Neutrophil (primary cell): ENCODE measurements around the gene RPTOR.

Source experiments
- H3K27ac ChIP-seq: fragments of 200-600 bp; sonication (generic); 2 replicates; pipeline ENCODE4 v1.5.1; 2016; ENCODE audit warnings: mild to moderate bottlenecking, moderate library complexity
- H3K27me3 ChIP-seq: fragments of 200-600 bp; sonication (generic); 2 replicates; pipeline ENCODE4 v1.6.0; 2016; ENCODE audit warnings: mild to moderate bottlenecking
- H3K36me3 ChIP-seq: fragments of 200-600 bp; sonication (generic); 2 replicates; pipeline ENCODE4 v1.5.1; 2017
- H3K4me1 ChIP-seq, 2 experiments: fragments of 200-600 bp in 1 of 2; sonication (generic) in 1 of 2; 1 replicate in 1 of 2; 2 replicates in 1 of 2; pipeline versions ENCODE4 v1.5.1 to v1.6.1; 2013 to 2016; ENCODE audit warnings: low read depth in 1 of 2, low read length in 1 of 2, mild to moderate bottlenecking in 1 of 2, moderate library complexity in 1 of 2; ENCODE audit not compliant: control insufficient read depth in 1 of 2, insufficient read depth in 1 of 2
- H3K4me3 ChIP-seq, 2 experiments: fragments of 200-600 bp in 1 of 2; sonication (generic) in 1 of 2; 1 replicate in 1 of 2; 2 replicates in 1 of 2; pipeline ENCODE4 v1.5.1; 2013 to 2016; ENCODE audit warnings: low read depth in 1 of 2, low read length in 1 of 2, mild to moderate bottlenecking in 1 of 2, moderate library complexity in 1 of 2
- H3K9me3 ChIP-seq: fragments of 200-600 bp; sonication (generic); 2 replicates; pipeline ENCODE4 v1.5.1; 2016
- CTCF ChIP-seq: fragments of 200-600 bp; sonication (generic); IDR thresholded peaks from 2 replicates; pipeline ENCODE4 v1.5.1; 2016; ENCODE audit warnings: antibody characterized with exemption

Gene RPTOR

GRCh38 chr17:80902963-80903611, 358.4 kb downstream of the RPTOR start:
- H3K36me3 ChIP-seq: peaks cover 7% of the 10 kb centered on the region

GRCh38 chr17:80904036-80904753, 359.6 kb downstream of the RPTOR start:
- Histone ChIP-seq H3K27me3 (no peaks in the 10 kb centered on the region), H3K36me3 (peaks cover 7% of the 10 kb centered on the region), H3K9me3 (no peaks in the 10 kb centered on the region), H3K4me3 (no peak overlapping the region), H3K4me1 (no peaks in the 10 kb centered on the region), H3K27ac (no peak overlapping the region)
- TF ChIP-seq CTCF: no peak

More at GRCh38 chr17:80902963-80903611, 358.4 kb downstream of the RPTOR start:
- Histone ChIP-seq H3K4me1 (no peaks in the 10 kb centered on the region), H3K9me3 (no peaks in the 10 kb centered on the region), H3K4me3 (no peak overlapping the region), H3K27ac (no peak overlapping the region), H3K27me3 (no peaks in the 10 kb centered on the region)
- TF ChIP-seq CTCF: no peak

- no peak overlapping the region for H3K27ac ChIP-seq
- H3K4me1 ChIP-seq: no peaks in the 10 kb centered on the region
- H3K27me3 ChIP-seq: no peaks in the 10 kb centered on the region
- no peak for TF ChIP-seq CTCF
- no peaks in the 10 kb centered on the region for H3K9me3 ChIP-seq
- no peak overlapping the region for H3K4me3 ChIP-seq
- H3K36me3 ChIP-seq: peaks cover 7% of the 10 kb centered on the region
These were observed 361.1 kb downstream of the RPTOR start for GRCh38 chr17:80905586-80906230.

- H3K27ac ChIP-seq: no peak overlapping the region
- peaks cover 7% of the 10 kb centered on the region for H3K36me3 ChIP-seq
- no peak for TF ChIP-seq CTCF
- H3K27me3 ChIP-seq: no peaks in the 10 kb centered on the region
- no peaks in the 10 kb centered on the region for H3K9me3 ChIP-seq
- H3K4me3 ChIP-seq: no peak overlapping the region
- no peaks in the 10 kb centered on the region for H3K4me1 ChIP-seq
These were observed 362.0 kb downstream of the RPTOR start for GRCh38 chr17:80906364-80907259.

- TF ChIP-seq CTCF: no peak
- Histone ChIP-seq H3K4me3 (no peak overlapping the region), H3K9me3 (no peaks in the 10 kb centered on the region), H3K4me1 (no peaks in the 10 kb centered on the region), H3K27me3 (no peaks in the 10 kb centered on the region), H3K36me3 (peaks cover 7% of the 10 kb centered on the region), H3K27ac (no peak overlapping the region)
These were observed 362.6 kb downstream of the RPTOR start for GRCh38 chr17:80907281-80907680.
